ENCODE measurements around the gene NUDT1. TPM values are rescaled to one million over a fixed set of nuclear protein-coding genes. Genes with fewer than 3 reads are reported as not detected.

Gene NUDT1
- polyA plus RNA-seq, 1 experiment = 22.0 TPM

DNA sequence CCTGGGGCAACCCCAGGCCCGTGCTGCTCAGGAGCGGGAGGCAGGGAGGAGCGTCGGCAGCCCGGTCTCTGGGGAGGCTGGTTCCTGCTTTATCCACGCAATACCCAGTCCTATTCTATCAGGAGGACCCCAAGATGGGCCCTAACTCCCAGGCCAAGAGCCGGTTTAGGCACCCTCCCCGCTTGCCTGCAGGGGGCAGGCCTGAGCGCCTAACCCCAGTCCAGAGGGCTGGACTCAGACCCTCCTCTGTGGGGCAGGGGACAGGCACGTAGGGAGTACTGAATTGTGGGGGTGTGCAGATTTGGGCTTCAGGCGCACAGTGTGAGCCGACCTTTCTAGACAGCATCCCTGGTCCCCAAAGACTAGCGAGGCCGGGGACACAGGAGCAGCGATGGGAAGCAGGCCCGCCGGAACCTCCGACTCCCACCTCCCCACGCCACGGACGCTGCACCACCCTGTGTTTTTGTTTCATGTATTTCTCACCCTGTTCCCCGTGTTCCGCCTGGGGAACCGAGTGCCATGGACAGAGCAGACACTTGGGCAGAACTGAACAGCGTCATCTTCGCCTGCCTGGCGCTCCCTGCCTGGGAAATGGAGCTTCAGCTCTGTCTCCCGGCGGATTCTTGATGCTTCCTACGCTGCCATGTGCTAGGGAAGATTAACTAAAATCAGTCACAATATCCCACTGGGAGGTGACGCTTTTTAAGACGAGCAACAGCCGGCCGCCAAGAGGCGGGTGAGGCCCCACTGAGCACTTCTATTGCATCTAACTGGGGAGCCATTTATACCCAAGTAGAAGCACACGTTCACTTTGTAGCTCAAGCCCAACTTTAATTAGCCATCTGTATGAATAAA, 5.3 kb downstream of the NUDT1 start:
- ChIA-PET POLR2A (no interaction called here), CTCF (interaction anchor here (0.8 to 2.6 kb wide), 6 partner anchors 10 to 102 kb away, joined by 3 to 24 read pairs (median 10); no protein-coding TSS in a partner anchor)
- Histone ChIP-seq H3K36me3 (ENCODE audit: control insufficient read depth, insufficient read depth, low read length) (no peaks in the 10 kb centered on the region), H3K4me3 (ENCODE audit: low read depth, low read length) (no peak overlapping the region), H3K27me3 (ENCODE audit: control insufficient read depth, insufficient read depth, low read length) (no peaks in the 10 kb centered on the region)
- no peak for DNase-seq (ENCODE audit: low read depth)
- TF ChIP-seq, protein P1, sequence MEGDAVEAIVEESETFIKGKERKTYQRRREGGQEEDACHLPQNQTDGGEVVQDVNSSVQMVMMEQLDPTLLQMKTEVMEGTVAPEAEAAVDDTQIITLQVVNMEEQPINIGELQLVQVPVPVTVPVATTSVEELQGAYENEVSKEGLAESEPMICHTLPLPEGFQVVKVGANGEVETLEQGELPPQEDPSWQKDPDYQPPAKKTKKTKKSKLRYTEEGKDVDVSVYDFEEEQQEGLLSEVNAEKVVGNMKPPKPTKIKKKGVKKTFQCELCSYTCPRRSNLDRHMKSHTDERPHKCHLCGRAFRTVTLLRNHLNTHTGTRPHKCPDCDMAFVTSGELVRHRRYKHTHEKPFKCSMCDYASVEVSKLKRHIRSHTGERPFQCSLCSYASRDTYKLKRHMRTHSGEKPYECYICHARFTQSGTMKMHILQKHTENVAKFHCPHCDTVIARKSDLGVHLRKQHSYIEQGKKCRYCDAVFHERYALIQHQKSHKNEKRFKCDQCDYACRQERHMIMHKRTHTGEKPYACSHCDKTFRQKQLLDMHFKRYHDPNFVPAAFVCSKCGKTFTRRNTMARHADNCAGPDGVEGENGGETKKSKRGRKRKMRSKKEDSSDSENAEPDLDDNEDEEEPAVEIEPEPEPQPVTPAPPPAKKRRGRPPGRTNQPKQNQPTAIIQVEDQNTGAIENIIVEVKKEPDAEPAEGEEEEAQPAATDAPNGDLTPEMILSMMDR (IDR thresholded peaks at IDR 0.05; ENCODE audit: insufficient read depth, low read depth, low read length) = peak; percentile 89

DNA sequence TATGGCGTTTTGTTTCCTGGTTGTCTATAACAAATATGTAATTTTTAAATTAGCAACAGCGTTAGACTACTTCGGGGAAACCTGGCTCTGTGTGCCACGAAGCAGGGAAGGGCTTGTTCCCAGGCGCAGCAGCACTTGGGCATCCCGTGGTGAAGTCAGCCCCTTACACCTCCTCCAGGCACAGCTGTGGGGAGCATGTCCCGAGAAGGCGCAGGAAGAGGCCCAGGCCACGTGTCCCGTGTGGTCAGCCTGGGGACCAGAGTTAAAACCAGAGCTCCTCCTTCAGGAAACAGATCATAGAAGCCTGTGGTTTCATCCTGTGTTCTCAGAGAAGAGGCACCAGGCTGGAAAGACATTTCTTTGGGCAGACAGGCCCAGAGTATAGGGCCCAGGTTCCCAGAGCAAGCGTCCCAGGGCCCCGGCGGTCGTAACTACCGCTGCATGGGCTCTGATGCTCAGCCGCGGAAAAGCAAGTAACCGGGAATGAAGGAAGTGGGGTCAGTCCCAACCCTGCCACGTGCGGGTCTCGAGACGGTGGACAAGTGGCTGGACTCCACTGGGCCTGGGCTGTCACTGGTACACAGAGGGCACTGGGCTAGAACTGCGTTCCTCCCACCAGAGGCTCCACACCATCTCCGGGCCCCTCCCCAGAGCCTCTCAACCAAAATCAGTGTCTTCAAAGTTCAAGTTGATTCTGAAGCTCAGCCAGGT, 7.1 kb downstream of the NUDT1 start:
- Histone ChIP-seq H3K27me3 (ENCODE audit: control insufficient read depth, insufficient read depth, low read length) (no peaks in the 10 kb centered on the region), H3K36me3 (ENCODE audit: control insufficient read depth, insufficient read depth, low read length) (peaks cover 4% of the 10 kb centered on the region; the same call in 1 of the 2 replicates), H3K4me3 (ENCODE audit: low read depth, low read length) (no peak overlapping the region)
- TF ChIP-seq, protein P1 (IDR thresholded peaks at IDR 0.05; ENCODE audit: insufficient read depth, low read depth, low read length) = no peak; the same call in 1 of the 2 replicates
- CTCF ChIA-PET = interaction anchor here (2.4 to 2.6 kb wide), 3 partner anchors 12 to 99 kb away, joined by 9 to 24 read pairs (median 11); no protein-coding TSS in a partner anchor
- DNase-seq (ENCODE audit: low read depth) = peak; percentile 89
- POLR2A ChIA-PET = interaction anchor here (0.6 to 1.1 kb wide), 3 partner anchors 12 to 151 kb away, joined by 3 read pairs; no protein-coding TSS in a partner anchor

DNA sequence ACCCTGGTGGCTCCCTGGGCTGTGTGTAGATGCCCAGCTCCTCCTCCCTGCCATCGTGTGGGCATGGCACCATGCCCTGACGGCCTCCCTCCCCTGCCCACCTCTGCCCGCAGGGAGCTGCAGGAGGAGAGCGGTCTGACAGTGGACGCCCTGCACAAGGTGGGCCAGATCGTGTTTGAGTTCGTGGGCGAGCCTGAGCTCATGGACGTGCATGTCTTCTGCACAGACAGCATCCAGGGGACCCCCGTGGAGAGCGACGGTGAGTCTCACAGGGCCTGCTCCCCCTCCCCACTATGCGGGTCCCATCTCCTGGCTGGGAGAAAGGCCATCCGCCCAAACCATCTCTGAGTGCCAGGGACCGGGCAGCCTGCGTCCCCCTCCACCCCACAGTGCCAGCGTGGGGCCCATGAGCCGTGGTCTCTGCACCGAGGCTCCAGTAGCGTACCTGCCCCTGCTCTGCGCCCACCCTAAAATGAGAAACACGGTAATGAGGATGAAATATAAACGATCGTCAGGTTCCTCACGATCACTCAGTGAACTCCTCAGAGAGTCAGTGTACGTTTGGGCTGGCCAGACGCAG, 7.8 kb downstream of the NUDT1 start:
- ChIA-PET CTCF (interaction anchor here (2.4 to 2.6 kb wide), 3 partner anchors 11 to 98 kb away, joined by 9 to 24 read pairs (median 11); no protein-coding TSS in a partner anchor), POLR2A (no interaction called here)
- H3K27me3 ChIP-seq (ENCODE audit: control insufficient read depth, insufficient read depth, low read length) = no peaks in the 10 kb centered on the region
- H3K36me3 ChIP-seq (ENCODE audit: control insufficient read depth, insufficient read depth, low read length) = peaks cover 6% of the 10 kb centered on the region; the same call in 1 of the 2 replicates
- TF ChIP-seq, protein P1 (IDR thresholded peaks at IDR 0.05; ENCODE audit: insufficient read depth, low read depth, low read length) = no peak
- DNase-seq (ENCODE audit: low read depth) = no peak
- no peak overlapping the region for H3K4me3 ChIP-seq (ENCODE audit: low read depth, low read length)

DNA sequence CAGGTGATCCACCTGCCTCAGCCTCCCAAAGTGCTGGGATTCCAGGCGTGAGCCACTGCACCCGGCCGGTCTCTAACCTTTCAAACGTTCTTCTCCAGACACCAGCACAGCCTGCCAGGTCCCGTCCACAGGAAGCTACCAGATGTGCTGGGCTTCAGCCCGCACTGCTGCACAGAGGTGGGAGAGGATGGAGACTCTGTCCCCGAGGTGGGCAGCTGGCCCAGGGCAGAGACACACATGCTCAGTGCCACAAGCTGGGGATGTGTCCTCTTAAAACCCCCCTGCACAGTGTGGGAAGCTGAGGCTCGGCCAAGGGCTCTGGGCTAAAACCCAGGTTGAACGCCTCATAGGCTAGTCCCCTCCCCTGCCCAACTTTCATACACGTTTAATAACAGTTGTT, 9.4 kb downstream of the NUDT1 start:
- TF ChIP-seq, protein P1 (IDR thresholded peaks at IDR 0.05; ENCODE audit: insufficient read depth, low read depth, low read length) = no peak
- Histone ChIP-seq H3K36me3 (ENCODE audit: control insufficient read depth, insufficient read depth, low read length) (peaks cover 10% of the 10 kb centered on the region; the same call in 1 of the 2 replicates), H3K4me3 (ENCODE audit: low read depth, low read length) (no peak overlapping the region), H3K27me3 (ENCODE audit: control insufficient read depth, insufficient read depth, low read length) (no peaks in the 10 kb centered on the region)
- CTCF ChIA-PET = interaction anchor here (0.9 kb wide), 1 partner anchor 96 kb away, joined by 3 read pairs; no protein-coding TSS in a partner anchor
- POLR2A ChIA-PET = no interaction called here
- DNase-seq (ENCODE audit: low read depth) = no peak
